ENCODE measurements around the gene AFF1. TPM values are rescaled to one million over a fixed set of nuclear protein-coding genes. Genes with fewer than 3 reads are reported as not detected.
"Not testable (repeated sequence)": the region's sequence is repeated elsewhere in the genome, so short reads cannot be mapped to it uniquely, and the experiment has no call there.

AFF1 gene
- total RNA-seq, 1 donor from 2014 or later = 90.6 TPM

GRCh38 chr4:87009095-87009648, 74.4 kb downstream of the AFF1 start:
- H3K4me3 ChIP-seq = peak overlapping the region; percentile 80
- H3K4me1 ChIP-seq = peaks cover 78% of the 10 kb centered on the region
- no peaks in the 10 kb centered on the region for H3K9me3 ChIP-seq
- intact Hi-C loops (cut with DNase I) = no loop called here
- ATAC-seq (no peak), DNase-seq (no peak)
- no peaks in the 10 kb centered on the region for H3K27me3 ChIP-seq (ENCODE audit: low read depth)
- TF ChIP-seq, protein P1, sequence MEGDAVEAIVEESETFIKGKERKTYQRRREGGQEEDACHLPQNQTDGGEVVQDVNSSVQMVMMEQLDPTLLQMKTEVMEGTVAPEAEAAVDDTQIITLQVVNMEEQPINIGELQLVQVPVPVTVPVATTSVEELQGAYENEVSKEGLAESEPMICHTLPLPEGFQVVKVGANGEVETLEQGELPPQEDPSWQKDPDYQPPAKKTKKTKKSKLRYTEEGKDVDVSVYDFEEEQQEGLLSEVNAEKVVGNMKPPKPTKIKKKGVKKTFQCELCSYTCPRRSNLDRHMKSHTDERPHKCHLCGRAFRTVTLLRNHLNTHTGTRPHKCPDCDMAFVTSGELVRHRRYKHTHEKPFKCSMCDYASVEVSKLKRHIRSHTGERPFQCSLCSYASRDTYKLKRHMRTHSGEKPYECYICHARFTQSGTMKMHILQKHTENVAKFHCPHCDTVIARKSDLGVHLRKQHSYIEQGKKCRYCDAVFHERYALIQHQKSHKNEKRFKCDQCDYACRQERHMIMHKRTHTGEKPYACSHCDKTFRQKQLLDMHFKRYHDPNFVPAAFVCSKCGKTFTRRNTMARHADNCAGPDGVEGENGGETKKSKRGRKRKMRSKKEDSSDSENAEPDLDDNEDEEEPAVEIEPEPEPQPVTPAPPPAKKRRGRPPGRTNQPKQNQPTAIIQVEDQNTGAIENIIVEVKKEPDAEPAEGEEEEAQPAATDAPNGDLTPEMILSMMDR (IDR thresholded peaks at IDR 0.05) = no peak
- H3K27ac ChIP-seq = peak overlapping the region; percentile 20
- H3K36me3 ChIP-seq = no peaks in the 10 kb centered on the region

DNA sequence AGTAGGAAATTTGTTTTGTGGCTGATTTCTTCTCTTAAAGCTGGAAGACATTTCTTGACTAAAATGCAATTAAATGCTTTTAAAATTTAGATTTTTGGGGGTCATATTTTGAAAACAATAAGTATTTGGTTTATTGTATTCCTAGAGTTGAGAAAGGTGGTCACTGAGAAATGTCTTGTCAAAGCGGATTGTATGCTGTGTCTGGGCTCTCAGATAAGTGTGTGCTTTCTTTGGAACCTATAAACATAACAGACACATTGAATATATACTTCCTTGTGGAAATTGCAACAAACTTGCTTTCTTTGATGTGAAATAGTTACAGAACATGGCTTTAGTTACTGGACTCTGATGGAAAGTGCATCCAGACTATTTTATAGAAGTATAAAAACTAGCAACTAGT, 75.4 kb downstream of the AFF1 start:
- intact Hi-C loops (cut with DNase I) = no loop called here
- ATAC-seq (no peak), DNase-seq (no peak)
- TF ChIP-seq, protein P1 (IDR thresholded peaks at IDR 0.05) = no peak
- no peak overlapping the region for H3K4me3 ChIP-seq
- H3K27ac ChIP-seq = no peak overlapping the region
- peaks cover 81% of the 10 kb centered on the region for H3K4me1 ChIP-seq
- no peaks in the 10 kb centered on the region for H3K36me3 ChIP-seq
- no peaks in the 10 kb centered on the region for H3K9me3 ChIP-seq
- H3K27me3 ChIP-seq (ENCODE audit: low read depth) = no peaks in the 10 kb centered on the region

- TF ChIP-seq, protein P1 (IDR thresholded peaks at IDR 0.05) = no peak
- intact Hi-C loops (cut with DNase I) = no loop called here
- Histone ChIP-seq H3K27me3 (ENCODE audit: low read depth) (no peaks in the 10 kb centered on the region), H3K4me3 (no peak overlapping the region), H3K9me3 (no peaks in the 10 kb centered on the region), H3K36me3 (no peaks in the 10 kb centered on the region), H3K27ac (peak overlapping the region; percentile 15), H3K4me1 (peaks cover 84% of the 10 kb centered on the region)
- ATAC-seq = peak in 1 of 2 donors; percentile 28
- DNase-seq = no peak
Observed at GRCh38 chr4:87011340-87012034, 76.7 kb downstream of the AFF1 start.

DNA sequence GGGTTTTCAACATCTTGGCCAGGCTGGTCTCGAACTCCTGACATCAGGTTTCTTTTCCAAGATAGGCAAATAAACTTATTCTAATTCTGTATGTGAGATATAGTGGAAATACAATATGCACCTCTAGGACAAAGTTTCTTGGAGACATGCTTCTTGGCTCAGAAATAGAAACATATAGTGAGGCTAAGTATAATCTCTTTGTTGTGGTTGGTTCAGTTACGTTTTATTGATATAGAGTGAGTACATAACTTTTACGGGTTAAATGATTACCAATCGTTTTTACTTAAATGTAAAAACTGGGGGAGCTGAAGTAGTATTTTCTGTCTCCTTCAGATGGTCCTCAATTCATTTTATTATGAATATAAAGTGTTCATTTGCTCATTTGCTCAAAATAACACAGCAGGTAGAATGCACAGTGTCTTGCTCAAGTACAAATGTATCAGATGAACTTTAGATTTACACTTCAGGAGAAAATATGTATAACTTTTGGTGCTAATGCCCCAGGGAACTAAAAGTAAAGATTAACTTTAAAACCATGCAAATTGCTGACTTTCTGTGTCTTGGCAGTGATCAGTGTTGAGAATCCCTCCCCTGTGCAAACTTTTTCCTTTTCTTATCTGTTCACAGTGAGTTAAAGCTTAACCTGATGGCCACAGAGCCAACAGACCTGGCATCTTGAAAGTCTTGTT, 77.6 kb downstream of the AFF1 start:
- TF ChIP-seq, protein P1 (IDR thresholded peaks at IDR 0.05) = no peak
- no peak overlapping the region for H3K4me3 ChIP-seq
- no peaks in the 10 kb centered on the region for H3K36me3 ChIP-seq
- peak in 1 of 2 donors; percentile 41 for ATAC-seq
- intact Hi-C loops (cut with DNase I) = no loop called here
- no peaks in the 10 kb centered on the region for H3K9me3 ChIP-seq
- DNase-seq = no peak
- H3K27ac ChIP-seq = peak overlapping the region; percentile 59
- peaks cover 94% of the 10 kb centered on the region for H3K4me1 ChIP-seq
- H3K27me3 ChIP-seq (ENCODE audit: low read depth) = no peaks in the 10 kb centered on the region

DNA sequence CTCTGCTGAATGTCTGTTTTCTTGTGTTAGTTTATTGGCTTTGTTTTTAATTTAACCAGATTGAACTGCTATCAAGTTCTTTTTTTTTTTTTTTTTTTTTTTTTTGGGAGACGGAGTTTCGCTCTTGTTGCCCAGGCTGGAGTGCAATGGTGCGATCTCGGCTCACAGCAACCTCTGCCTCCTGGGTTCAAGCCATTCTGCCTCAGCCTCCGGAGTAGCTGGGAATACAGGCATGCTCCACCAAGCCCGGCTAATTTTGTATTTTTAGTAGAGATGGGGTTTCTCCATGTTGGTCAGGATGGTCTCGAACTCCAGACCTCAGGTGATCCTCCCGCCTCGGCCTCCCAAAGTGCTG, 78.1 kb downstream of the AFF1 start:
- DNase-seq; intact Hi-C loops (cut with DNase I); H3K36me3 ChIP-seq; H3K9me3 ChIP-seq; H3K4me3 ChIP-seq; H3K27me3 ChIP-seq (ENCODE audit: low read depth); ATAC-seq: not testable (repeated sequence)
- Histone ChIP-seq H3K4me1 (peaks cover 99% of the 10 kb centered on the region), H3K27ac (peak overlapping the region; percentile 59)

DNA sequence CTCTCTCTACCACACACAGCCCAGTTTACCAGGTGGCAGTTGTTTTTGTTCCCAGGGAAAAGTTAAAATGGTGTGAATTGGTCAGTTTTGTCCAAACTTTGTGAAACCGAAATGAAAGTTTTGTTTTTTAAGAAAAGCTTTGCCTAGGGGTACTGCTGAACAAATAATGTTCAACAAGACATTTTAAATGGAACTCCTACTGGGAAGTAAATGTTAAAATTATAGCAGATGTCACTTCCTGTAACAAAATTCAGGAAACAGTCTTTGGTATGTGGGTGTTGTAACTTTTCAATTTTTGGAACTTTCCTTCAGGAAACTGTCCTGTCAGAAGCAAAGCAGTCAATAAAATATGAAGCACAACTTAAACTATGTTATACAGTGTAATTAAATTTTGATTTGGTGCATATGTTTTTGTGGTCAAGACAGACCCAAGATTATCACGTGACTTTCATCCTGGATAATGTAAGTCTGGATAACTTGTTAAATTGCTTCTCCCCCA, 79.5 kb downstream of the AFF1 start:
- ATAC-seq (peak in 1 of 2 donors; percentile 19), DNase-seq (no peak)
- peak overlapping the region; percentile 15 for H3K4me3 ChIP-seq
- no peaks in the 10 kb centered on the region for H3K9me3 ChIP-seq
- TF ChIP-seq, protein P1 (IDR thresholded peaks at IDR 0.05) = no peak
- no peaks in the 10 kb centered on the region for H3K36me3 ChIP-seq
- peak overlapping the region; percentile 72 for H3K27ac ChIP-seq
- intact Hi-C loops (cut with DNase I) = no loop called here
- H3K4me1 ChIP-seq = peaks cover 98% of the 10 kb centered on the region
- H3K27me3 ChIP-seq (ENCODE audit: low read depth) = no peaks in the 10 kb centered on the region

Measured in lower lobe of right lung (tissue), 2 donors.